SIG-M5 treated with dmso at 0.1 percent for 504 hours (cell line): ENCODE results near the gene PAX7.
"Not testable (repeated sequence)": the region's sequence is repeated elsewhere in the genome, so short reads cannot be mapped to it uniquely, and the experiment has no call there.

Source experiments
- DNase-seq: peaks from one replicate; lab custom pipeline; 2025; ENCODE audit not compliant: unreplicated experiment; lab: John Stamatoyannopoulos, UW

Gene PAX7

DNA sequence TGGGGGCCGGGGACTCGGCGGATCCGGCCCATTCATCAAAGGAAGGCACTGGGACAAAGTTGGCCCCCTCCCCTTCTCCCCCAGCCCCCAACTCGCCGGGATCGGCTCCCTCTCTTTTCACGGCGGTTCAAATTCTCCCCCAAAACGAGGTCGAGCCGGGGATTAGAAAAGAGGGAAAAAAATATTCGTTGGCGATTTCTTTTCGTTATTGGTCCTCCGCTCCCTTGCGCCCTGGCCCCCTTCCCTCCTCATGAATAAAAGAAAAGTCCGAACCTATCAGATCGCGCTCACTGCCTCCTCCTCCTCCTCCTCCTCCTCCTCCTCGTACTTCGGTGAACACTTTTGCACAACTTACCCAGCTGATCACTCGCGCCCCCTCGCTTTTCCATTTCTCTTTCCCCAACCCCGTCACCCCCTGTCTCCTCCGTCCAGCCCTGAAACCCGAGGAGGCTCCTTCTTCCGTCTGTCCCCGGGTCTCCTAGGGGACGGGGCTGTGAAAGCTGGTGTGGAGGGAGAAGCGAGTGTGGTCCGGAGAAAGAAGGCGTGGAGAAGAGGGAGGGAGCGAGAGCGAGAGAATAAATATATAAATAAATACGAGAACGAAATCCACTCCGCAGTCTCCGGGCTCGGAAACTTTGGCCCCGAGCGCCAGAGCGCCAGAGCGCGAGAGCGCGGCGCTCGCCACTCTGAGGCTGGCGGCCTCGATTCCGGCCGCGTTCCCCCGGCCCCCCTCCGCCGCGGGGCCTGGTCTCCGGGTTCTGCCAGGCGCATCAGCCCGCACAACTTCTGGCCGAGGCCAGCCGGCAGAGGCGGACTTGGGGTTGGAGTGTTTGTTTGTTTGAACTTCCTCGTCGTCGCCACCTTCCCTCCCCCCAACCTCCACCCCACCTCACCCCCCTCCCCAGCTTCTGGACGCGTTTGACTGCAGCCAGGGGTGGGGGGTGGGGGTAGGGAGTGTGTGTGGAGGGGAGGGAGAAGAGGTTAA, at the start of gene PAX7:
TSS of gene PAX7 (plus strand) at position 336 of the 985 bp plus-strand sequence. CDS start 758 bp downstream, outside the sequence.
- no peak for DNase-seq

DNA sequence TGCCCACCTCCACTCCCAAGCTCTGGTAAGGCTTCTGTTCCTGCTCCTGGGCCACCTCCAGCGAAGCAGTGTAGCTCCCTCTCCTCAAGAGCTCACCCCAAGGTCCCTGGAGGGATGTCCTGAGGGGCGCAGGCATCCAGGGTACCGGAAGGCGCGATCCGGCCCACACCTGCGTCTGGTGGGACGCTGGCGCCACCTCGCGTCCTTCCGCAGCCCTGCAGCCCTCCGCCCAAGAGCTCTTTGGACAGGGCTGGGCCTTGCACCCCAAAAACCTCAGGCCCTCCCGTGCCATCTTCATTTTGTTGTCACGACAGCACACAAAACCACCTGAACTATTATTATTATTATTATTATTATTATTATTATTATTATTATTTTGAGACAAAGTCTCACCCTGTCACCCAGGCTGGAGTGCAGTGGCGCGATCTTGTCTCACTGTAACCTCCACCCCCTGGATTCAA, 49.2 kb upstream of the PAX7 start:
- no peak for DNase-seq

DNA sequence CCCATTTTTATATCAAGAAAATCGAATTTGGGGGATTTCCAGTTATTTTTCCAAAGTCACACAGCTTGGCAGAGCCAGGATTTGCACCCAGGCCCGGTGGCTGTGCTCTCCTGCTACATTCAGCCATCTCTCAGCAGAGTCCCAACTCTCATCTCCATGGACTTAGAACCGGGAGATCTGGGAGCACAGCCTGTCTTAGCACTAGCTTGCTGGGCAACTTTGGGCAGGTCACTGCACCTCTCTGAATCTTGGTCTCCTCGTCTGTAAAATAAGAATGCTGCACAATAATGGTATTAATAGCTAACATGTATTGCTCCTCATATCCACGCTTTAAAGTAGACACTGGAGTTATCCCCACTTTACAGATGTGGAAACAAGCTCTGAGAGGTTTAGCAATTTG, 47.8 kb upstream of the PAX7 start:
- DNase-seq = no peak

DNA sequence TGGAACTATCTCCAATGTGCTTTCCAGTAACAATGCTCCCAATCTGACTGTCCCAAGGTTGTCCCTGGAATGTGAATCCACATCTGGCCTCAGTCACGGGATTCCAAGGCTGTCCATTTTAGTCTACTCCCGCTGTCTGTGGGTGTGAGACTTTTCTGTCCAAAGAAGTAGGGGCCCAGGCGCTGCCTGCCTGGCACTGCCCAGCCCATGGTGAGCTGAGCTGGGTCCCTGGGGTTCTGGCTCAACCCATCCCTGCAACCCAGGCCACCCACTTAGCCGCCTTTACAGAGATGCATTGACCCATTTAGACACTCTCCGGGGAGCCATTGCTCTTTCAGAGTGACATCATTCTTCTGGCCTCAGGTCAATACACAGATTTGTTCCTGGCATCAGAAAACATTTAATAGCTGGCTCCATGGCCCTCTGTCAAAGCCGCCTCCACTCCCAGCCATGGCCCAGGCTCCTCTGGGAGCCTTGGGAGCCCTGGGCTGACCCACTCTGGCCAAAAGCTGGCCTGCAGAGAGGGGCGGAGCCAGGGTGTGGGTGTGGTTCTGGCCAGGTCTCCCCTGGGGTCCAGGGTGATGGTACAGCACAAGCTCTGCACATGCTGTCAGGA, 47.2 kb upstream of the PAX7 start:
- DNase-seq = no peak

DNA sequence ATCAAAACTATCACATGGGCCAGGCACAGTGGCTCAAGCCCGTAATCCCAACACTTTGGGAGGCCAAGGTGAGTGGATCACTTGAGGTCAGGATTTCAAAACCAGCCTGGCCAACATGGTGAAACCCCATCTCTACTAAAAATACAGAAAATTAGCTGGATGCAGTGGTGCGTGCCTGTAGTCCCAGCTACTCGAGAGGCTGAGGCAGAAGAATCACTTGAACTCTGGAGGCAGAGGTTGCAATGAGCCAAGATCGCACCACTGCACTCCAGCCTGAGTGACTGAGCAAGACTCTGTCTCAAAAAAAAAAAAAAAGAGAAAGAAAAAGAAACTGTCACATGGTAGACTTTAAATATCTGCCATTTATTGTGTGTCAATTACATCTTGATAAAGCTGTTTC, 44.6 kb upstream of the PAX7 start:
- DNase-seq = not testable (repeated sequence)

DNA sequence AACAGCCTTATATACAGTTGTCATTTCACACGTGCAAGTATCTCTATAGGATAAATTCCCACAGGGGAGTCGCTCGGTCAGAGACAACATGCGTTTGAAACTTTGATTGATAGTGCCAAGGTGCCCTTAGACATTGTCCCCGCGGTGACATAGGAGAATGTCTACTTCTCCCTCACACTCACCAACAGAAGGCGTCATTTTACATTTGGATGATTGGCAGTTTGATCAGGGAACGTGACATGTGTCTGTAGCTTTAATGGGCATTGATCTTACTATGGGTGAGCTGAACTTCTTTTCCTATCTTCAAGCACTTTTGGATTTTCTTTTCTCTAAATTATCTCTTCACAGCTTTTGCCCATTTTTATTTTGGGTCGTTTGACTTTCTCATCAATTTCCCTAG, 42.6 kb upstream of the PAX7 start:
- DNase-seq = no peak

DNA sequence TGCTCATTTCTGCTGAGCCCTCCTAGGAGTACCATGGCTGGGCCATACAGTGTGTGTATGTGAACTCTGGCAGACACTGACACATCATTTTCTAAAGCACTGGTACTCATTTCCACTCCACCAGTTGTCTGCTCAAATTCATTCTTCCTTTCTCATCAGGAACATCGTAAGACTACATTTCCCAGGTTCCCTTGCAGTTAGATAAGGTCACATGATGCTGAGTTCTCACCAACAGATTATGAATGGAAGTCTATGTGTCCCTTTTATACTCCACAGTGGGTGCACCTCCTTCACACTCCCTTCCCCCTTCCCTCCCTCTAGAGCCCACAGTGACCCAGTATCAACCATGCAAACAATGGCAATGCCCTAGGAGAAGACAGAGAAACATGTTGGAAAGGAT, 38.3 kb upstream of the PAX7 start:
- DNase-seq = no peak

DNA sequence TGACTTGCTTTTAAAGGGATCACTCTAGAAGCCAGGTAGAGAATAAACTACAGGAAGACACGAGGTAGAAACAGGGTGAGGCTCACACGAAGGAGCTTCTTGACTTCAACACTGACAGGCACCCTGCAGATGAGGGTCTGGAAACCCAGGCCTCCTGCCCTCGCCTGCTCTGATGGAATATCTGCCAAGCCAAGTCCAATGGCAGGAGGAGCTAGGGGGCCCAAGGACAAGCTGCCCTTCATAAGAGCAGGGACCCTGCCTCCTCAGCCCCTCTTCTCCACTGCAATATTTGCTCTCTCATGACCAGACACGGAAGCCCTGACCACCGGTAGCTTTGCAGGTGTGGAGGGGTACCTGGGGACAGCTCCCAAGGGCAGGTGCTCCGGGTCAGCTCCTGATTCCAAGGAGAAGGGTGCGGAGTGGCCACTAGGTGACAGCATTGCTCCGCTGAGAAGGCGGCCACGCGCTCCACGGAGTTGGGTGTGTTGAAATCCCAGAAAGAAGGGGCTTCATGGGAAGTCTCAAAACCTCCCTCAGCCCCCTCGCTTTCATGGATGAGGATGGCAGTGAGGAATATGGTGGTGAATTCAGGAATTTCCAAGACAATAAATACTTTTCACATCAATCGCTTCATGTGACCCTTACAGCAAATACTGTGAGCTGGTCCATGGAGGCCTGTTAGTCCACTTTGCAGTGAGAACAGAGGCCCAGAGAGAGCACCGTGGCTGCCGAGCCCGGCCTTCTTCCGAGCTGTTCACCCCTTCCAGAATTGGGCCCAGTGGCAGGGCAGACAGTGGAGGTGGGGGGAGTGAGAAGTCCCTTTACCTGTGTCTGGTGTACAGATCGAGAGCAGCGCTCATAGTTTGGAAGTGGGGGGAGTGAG, 33.2 kb upstream of the PAX7 start:
- peak; percentile 5 for DNase-seq

DNA sequence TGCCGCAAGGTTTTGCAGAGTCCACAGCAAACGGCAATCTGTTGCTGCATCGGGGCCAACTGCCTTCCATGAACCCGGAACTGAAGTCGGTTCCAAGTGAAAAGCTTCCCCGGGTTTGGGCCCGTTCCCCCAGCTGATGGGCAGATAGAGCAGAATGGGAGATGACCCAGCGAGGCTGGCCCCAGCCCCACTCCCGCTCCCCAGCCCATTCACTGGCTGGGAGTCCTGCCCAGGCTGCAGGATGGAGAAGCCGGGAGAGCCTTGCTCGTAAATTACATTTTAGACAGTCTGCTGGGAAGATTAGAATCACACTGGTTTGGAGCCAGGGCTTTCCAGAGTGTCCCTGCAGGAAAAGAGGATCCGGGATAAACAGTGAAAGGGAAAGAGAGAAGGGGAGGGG, 31.6 kb upstream of the PAX7 start:
- no peak for DNase-seq

DNA sequence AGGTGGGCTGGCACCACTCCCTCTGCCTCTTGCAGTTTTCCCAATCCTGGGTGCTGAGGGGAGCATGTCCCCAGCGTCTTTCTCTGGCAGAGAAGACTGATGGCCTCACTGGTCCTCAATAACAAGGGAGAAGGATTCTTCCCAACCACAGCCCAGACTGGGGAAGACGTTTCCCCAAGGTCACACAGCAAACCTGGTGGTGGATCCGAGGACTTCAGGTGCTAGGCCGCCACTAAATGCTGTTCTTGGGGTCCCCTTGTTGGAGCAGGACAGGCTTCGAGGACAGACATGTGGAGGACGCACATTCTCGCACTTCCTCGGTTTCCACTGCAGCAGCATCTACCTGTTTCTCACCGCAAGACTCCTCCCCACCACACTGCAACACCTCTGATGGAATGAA, 30.9 kb upstream of the PAX7 start:
- DNase-seq = no peak

DNA sequence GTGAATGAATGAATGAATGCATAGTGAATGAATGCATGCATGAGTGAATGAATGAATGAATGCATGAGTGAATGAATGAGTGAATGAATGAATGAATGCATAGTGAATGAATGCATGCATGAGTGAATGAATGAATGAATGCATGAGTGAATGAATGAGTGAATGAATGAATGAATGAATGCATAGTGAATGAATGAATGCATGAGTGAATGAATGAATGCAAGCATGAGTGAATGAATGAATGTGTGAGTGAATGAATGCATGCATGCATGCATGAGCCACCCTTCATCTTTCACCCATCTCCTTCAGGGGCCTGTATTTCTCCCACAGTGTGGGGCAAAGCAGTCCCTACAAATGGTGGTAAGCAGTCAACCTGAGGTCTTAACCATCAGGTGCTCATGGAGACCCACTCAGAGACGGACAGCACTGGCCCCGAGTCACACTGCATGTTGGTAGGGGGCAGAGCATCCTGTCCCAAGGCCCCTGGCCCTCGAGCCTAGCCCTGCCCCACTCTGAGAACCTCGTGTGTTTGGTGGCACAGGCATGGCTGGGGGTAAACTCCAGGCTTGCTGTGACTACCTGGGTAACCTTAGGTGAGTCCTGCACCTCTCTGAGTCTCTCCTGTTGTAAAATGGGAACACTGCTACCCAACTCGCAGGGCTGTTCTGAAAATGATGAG, 28.0 kb upstream of the PAX7 start:
- no peak for DNase-seq

DNA sequence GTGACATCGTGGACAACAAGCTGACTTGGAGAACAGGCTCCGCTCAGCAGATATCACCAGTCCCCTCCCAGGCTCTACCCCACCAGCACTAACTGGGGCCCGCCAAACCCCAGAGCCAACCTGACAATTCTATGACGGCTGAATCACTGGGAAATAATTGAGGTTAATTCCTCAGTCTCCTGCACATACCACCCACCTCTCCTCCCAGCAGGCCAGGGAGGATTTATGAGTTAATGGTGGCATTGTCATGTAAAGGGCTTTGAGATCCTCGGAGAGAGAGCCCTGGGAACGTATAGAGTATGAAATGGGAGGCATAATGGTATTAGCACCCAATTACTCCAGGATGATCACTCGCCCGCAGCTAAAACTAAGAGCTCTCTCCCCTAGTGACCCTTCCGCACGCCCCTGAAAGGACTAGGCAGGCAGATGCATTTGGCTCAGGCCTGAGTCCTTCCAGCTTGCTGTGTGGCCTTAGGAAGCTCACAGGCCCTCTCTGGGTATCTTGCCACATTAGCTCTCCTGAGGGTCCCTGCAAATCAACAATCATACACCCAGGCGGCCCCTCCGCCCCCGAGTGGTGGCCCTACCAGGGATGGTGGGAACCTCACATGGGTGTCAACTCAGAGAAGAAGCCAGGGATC, 27.3 kb upstream of the PAX7 start:
- DNase-seq = no peak

DNA sequence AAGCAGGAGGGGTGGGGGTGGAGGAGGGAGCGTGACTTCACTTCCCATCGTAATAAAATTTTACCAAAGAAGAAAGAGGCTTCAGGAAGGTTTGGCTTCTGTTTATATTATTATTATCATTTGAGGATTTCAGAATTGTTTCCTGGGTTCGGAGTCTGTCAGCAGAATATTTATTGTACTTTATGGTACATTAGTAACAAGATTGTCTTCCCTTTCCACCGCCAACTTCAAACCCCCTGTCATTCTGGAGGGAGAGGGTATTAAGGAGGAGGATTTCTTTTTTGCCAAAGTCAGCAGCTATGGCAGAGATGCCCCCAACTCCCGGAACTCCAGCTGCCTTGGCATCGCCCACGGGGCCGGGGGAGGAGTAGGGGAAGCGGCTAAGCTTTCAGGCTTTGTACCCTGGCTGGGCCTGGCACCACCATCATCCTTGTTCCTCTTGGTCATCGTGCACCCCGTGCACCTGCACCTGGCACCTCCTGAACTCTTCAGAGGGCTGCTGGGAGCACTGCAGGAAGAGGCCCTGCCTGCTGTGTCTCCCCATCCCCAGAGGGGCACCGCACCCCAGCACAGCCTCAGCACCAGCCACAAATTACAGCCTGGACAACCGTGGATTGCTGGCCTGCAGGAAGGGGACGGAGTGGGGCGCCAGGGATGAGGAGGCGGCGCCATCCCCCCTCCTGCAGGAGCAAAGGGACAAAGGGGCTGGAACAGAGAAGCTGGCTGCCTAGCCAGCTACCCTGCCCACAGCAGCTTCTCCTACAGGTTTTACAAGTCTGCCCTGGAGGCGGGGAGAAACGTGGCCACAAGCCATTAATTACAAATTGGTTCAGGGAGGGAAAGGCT, 24.0 kb upstream of the PAX7 start:
- no peak for DNase-seq

DNA sequence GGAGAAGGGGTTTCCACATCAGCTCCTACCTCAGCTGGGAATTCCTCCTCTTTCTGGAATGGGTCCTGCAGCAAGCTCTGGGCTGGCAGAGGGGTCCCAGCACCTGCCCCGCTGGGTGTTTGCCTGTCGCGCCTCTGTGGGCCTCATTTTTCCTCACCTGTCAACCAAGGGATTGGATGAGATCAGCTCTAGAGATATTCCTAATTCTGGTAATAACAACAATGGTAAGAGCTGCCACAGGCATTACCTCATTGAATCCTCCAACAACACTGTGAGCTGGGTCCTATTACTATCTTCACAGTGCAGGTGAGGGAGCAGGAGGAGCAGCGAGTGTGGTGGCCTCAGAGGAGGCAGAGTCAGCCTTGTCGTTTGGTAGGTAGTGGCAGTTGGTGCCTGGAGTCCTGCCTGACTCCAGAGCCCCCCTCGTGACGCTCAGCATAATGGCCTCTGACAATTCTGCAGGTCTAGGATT, 23.3 kb upstream of the PAX7 start:
- no peak for DNase-seq

DNA sequence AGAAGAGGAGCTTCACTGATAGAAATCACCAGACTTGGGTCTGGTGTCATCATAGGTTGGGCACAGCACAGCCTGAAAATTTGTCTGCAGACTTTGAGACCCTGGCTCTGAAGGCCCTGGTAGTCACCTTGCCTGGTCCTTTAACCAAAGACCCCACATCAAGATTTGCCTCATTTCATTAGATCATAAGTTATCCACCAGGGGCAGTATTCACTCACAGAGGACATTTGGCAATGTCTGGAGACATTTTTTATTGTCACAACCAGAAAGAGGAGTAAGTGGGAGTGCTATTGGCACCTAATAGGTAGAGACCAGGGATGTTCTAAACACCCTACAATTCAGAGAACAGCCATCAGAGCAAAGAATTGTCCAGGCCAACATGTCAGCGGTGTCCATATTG, 22.1 kb upstream of the PAX7 start:
- DNase-seq = no peak

DNA sequence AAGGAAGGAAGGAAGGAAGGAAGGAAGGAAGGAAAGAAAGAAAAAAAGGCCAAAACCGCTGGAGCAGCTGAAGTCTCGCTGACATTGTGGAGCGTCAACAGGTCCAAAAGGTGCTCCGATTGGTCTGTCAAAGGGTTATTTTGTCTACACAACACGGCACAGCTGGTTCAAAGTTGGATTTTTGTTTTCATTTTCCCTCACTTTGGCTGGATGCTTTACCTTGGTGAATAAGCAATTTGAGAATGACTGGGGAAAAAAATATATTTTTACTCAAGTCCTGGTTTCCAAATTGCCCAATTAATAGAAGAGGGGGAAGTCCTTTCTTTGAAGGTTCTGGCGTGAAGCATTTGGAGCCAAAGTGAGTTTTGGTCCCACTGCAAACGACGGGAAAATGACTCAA, 19.3 kb upstream of the PAX7 start:
- no peak for DNase-seq

DNA sequence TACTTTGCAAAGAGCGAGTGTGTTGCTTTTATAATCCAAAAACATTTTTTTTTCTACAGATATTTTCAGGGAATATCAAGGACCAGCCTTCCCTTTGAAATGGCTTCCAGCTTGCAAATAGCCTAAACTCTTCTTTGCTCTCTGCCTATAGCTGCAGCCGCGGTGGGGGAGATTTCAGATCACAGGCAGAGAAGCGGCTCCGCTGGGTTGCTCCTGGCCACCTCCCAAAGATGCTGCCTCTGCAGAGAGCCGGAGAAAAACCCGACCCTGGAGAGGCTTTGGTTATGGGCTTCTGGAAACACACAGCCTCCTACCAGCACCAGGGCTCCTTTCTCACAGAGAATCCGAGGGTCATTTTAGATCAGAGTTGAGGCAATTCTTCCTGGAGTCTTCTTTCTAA, 18.6 kb upstream of the PAX7 start:
- DNase-seq = no peak

DNA sequence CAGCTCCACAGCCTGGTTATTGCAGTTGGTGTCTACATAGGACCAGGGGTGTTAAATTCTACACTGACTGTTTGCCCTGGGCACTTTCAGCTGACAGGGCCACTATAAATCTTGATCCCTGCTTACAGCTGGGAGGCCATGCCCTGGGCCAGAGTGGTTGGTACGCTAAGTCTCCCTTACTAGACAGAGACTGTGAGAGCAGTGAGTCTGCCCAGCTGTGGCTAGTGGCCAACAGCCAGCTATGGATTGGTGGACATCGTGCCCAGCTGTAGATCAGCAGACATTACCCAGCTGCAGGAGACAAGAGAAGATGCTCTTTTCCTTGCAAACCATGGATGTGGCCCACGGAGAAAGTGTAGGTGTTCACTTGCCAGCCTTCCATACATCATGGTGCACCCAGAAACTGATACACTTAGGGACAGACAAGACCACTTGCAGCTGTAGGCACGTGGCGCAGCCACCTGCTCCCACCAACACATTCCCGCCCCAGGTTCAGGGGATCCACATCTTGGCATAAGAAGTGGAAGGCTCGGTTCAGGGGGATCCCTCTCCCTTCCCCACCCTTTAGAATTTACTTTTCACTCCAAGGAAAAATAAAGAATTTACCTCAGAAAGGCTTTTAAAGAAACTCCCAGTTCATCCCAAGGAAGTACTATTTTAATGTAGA, 16.4 kb upstream of the PAX7 start:
- DNase-seq = no peak
